ENCODE results near the gene CD300LG.

The CD300LG gene

DNA sequence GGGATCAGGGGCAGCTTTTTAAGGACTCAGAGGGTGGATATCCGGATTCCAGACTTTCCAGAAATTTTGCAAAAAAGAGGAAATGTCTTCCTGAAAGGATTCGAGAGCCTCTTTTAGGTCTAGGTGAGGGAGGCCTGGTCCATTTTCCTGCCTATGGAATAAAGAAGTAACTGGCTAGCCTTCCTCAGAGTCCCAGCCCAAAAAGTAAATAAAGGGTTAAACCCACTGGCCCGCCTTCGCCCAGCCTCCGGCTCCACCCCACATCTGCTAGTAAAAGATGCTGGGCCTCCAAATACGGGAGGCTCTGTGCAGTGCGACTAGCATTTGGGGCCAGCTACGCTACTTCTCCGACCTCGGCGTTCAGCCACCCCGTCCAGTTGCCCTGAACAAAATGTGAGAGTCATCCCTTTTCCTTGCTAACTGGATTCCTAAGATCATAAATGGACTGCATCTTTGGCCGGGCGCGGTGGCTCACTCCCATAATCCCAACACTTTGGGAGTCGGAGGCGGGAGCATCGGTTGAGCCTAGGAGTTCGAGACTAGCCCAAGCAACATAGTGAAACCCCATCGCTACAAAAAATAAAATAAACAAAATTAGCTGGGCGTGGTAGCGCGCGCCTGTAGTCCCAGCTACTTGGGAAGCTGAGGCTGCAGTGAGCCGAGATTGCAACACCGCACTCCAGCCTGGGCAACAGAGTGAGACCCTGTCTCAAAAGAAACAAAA, 61.2 kb downstream of the CD300LG start:
- DNase-seq (ENCODE audit: low spot score) = peak; percentile 52

DNA sequence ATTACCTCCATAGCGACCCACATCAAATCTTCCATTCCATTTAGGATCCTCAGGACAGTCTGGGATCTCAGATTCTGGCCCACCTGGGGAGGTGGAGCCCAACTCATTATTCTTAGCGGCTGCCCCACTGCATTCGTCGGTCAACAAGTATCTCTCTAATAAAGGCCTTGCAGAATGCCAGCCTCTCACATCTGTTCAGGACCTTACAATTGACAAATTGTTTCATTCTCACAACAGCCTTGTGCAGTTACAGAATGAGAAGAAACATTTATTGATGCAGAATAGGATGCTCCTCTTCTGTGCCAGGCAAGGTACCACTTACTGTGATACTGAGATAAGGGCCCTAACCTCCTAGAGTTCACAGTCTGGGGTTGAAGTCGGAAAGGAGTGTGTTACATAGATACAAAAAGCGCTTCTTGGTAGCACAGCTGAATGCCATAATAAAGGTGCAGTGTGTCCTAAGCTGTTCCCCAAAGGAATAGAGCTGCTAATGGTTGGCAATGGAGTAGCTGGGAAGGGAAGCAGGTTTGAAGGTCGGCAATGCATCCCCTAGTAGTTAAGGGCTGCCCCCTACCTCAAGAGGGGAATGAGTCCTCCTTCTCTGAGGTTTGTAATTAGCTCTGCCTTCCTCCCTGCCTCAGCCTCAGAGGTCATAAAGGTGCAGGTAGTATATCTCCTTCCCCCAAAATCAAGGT, 62.7 kb downstream of the CD300LG start:
- no peak for DNase-seq (ENCODE audit: low spot score)

DNA sequence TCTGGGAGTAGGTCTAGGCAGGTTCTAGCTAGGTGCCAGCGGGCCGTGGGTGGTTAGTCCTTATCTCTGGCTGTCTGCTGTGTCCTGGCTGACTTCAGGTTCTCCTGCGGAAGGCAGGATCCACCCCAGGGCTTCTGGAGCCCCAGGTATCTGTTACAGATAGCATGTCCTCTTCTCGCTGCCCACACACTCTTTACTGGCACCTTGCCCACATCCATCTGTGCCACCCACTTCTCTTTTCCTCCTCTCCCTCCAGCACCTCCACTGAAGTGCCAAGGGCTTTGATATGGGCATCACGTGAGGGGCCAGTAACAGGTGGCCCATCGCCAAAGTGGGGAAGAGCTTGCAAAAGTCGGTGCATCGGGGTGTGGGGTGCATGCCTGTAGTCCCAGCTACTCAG, 64.9 kb downstream of the CD300LG start:
- DNase-seq (ENCODE audit: low spot score) = no peak

DNA sequence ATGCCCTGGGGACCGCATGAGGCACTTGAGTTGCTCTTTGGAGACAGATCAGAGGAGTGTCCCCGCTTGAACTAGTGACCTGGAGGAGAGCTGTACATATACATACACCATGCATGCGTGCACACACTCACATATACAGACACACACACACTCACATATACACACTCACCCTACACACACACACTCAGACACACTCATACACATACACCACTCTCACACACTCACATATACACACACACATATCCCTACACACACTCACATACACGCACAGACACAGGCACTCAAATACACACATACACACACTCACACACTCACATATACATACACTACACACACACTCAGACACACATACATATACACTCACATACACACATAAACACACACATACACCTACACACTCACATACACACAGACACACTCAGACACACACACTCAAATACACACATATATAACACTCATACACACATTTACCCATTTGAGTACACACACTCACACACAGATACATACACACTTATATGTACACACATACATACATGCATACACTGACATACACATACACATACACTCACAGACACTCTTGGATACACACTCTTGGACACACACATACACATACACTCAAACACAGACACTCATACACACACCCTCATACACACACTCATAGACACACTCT, 65.8 kb downstream of the CD300LG start:
- DNase-seq (ENCODE audit: low spot score) = no peak
